ENCODE data around the gene BIN2. TPM values are rescaled to one million over a fixed set of nuclear protein-coding genes. Genes with fewer than 3 reads are reported as not detected.

BIN2 gene
- total RNA-seq, 1 experiment from 2014 or later, result 0.39 TPM

DNA sequence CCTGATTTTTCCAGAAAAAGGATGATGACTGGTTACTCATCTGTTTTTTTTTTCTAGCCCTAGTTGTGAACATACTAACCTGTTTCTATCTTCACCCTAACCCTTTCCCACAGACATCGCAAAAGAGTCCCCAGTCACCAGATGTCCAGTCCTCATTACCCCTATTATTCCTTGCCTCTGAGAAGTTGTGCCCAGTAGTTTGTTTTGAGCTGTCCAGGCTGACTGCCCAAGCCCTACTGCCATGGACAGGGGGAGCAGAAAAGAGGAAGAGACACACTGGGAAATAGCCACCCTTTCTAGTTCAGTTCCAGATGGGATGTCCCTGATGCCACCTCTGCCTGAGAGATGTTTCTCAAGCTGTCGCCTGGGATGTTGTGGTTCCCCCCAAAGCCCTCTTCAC, 36.3 kb upstream of the BIN2 start:
- Histone ChIP-seq H3K9me3 (ENCODE audit: control insufficient read depth, insufficient read depth, low read depth, low read length) (no peaks in the 10 kb centered on the region), H3K4me1 (ENCODE audit: control insufficient read depth, insufficient read depth, low read length) (no peaks in the 10 kb centered on the region), H3K36me3 (ENCODE audit: control insufficient read depth, insufficient read depth, low read length) (no peaks in the 10 kb centered on the region), H3K4me3 (ENCODE audit: low read depth in 2 of 2, low read length in 2 of 2) (no peak overlapping the region), H3K27ac (ENCODE audit: low read length) (no peak overlapping the region), H3K27me3 (ENCODE audit: control insufficient read depth, insufficient read depth, low read length) (no peaks in the 10 kb centered on the region)
- in situ Hi-C loops (cut with HindIII; ENCODE audit: low pct_unique_long_range_greater_than_20kb, low sequenced_read_pairs) (no loop called here), intact Hi-C loops (cut with micrococcal nuclease; ENCODE audit: unreplicated experiment) (no loop called here)
- DNase-seq (ENCODE audit: low read depth, low spot score), result no peak
- TF ChIP-seq, protein P1, sequence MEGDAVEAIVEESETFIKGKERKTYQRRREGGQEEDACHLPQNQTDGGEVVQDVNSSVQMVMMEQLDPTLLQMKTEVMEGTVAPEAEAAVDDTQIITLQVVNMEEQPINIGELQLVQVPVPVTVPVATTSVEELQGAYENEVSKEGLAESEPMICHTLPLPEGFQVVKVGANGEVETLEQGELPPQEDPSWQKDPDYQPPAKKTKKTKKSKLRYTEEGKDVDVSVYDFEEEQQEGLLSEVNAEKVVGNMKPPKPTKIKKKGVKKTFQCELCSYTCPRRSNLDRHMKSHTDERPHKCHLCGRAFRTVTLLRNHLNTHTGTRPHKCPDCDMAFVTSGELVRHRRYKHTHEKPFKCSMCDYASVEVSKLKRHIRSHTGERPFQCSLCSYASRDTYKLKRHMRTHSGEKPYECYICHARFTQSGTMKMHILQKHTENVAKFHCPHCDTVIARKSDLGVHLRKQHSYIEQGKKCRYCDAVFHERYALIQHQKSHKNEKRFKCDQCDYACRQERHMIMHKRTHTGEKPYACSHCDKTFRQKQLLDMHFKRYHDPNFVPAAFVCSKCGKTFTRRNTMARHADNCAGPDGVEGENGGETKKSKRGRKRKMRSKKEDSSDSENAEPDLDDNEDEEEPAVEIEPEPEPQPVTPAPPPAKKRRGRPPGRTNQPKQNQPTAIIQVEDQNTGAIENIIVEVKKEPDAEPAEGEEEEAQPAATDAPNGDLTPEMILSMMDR (IDR thresholded peaks at IDR 0.05), result no peak
- no peak for TF ChIP-seq POLR2AphosphoS5 (IDR thresholded peaks at IDR 0.05; ENCODE audit: low read depth, low read length)
- TF ChIP-seq SIN3A (IDR thresholded peaks at IDR 0.05; ENCODE audit: borderline replicate concordance, insufficient read depth, low read depth, low read length), result no peak
- no peak for TF ChIP-seq TCF7L2 (IDR thresholded peaks at IDR 0.05; ENCODE audit: low read depth, low read length)
- TF ChIP-seq, protein P2, sequence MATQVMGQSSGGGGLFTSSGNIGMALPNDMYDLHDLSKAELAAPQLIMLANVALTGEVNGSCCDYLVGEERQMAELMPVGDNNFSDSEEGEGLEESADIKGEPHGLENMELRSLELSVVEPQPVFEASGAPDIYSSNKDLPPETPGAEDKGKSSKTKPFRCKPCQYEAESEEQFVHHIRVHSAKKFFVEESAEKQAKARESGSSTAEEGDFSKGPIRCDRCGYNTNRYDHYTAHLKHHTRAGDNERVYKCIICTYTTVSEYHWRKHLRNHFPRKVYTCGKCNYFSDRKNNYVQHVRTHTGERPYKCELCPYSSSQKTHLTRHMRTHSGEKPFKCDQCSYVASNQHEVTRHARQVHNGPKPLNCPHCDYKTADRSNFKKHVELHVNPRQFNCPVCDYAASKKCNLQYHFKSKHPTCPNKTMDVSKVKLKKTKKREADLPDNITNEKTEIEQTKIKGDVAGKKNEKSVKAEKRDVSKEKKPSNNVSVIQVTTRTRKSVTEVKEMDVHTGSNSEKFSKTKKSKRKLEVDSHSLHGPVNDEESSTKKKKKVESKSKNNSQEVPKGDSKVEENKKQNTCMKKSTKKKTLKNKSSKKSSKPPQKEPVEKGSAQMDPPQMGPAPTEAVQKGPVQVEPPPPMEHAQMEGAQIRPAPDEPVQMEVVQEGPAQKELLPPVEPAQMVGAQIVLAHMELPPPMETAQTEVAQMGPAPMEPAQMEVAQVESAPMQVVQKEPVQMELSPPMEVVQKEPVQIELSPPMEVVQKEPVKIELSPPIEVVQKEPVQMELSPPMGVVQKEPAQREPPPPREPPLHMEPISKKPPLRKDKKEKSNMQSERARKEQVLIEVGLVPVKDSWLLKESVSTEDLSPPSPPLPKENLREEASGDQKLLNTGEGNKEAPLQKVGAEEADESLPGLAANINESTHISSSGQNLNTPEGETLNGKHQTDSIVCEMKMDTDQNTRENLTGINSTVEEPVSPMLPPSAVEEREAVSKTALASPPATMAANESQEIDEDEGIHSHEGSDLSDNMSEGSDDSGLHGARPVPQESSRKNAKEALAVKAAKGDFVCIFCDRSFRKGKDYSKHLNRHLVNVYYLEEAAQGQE (IDR thresholded peaks at IDR 0.05; ENCODE audit: insufficient read depth in 1 of 2, low read depth in 2 of 2, low read length in 1 of 2), result no peak
- ChIA-PET POLR2A (interaction anchor here (0.6 kb wide), 1 partner anchor 61 kb away, joined by 3 read pairs; no protein-coding TSS in a partner anchor), CTCF (interaction anchor here (0.7 kb wide), 1 partner anchor 9 kb away, joined by 3 read pairs; no protein-coding TSS in a partner anchor)
- no TSS peak for BruUV-seq (replicated peaks)
- ATAC-seq, result no peak

DNA sequence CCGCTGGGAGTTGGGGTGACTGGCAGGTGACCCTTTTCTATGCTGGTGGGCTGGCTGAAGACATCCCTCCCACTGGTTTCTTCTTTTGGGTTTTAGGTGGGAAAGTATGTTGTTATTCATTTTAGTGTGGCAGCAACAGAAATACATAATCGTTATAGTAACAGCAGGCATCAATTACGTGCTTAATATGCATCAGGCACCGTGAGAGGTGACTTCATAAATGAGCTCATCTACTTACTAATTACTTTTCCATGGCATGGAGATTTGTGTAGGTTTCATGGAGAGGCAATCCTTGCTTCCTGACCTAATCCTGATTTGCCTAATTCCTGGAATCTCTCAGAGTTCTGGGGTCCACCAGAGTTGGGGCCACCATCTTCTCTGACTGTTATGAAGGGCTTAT, 35.9 kb upstream of the BIN2 start:
- no peak overlapping the region for H3K4me3 ChIP-seq (ENCODE audit: low read depth in 2 of 2, low read length in 2 of 2)
- no peaks in the 10 kb centered on the region for H3K4me1 ChIP-seq (ENCODE audit: control insufficient read depth, insufficient read depth, low read length)
- intact Hi-C loops (cut with micrococcal nuclease; ENCODE audit: unreplicated experiment), result no loop called here
- DNase-seq (ENCODE audit: low read depth, low spot score), result no peak
- POLR2A ChIA-PET, result no interaction called here
- no peak overlapping the region for H3K27ac ChIP-seq (ENCODE audit: low read length)
- in situ Hi-C loops (cut with HindIII; ENCODE audit: low pct_unique_long_range_greater_than_20kb, low sequenced_read_pairs), result no loop called here
- TF ChIP-seq, protein P2 (IDR thresholded peaks at IDR 0.05; ENCODE audit: insufficient read depth in 1 of 2, low read depth in 2 of 2, low read length in 1 of 2), result no peak
- TF ChIP-seq POLR2AphosphoS5 (IDR thresholded peaks at IDR 0.05; ENCODE audit: low read depth, low read length), result no peak
- TF ChIP-seq, protein P1 (IDR thresholded peaks at IDR 0.05), result no peak
- no peaks in the 10 kb centered on the region for H3K27me3 ChIP-seq (ENCODE audit: control insufficient read depth, insufficient read depth, low read length)
- H3K36me3 ChIP-seq (ENCODE audit: control insufficient read depth, insufficient read depth, low read length), result no peaks in the 10 kb centered on the region
- BruUV-seq (replicated peaks), result no TSS peak
- ATAC-seq, result no peak
- H3K9me3 ChIP-seq (ENCODE audit: control insufficient read depth, insufficient read depth, low read depth, low read length), result no peaks in the 10 kb centered on the region
- CTCF ChIA-PET, result interaction anchor here (0.7 kb wide), 1 partner anchor 9 kb away, joined by 3 read pairs; no protein-coding TSS in a partner anchor

All from Panc1 (cell line).